Adrenal gland (tissue), 12 donors: ENCODE data around the gene MACROD2. TPM values are rescaled to one million over a fixed set of nuclear protein-coding genes. Genes with fewer than 3 reads are reported as not detected.

ENCODE experiments used
- DNase-seq, 7 donors: peaks; one replicate each; pipeline ENCODE4 v3.0.0-alpha.2; 2019 to 2020
- H3K27ac ChIP-seq, 5 donors: fragments of 200-600 bp; sonication (generic) in 4 of 5; 1 replicate in 3 of 5; 2 replicates in 2 of 5; pipeline versions ENCODE4 v1.5.1 to v1.8.0; 2016 to 2020; ENCODE audit warnings: mild to moderate bottlenecking in 1 of 5
- H3K27me3 ChIP-seq: fragments of 200-600 bp; 2 replicates; pipeline ENCODE4 v1.8.0; 2021
- H3K36me3 ChIP-seq, 2 donors: fragments of 200-600 bp; replicated peaks in 1 of 2; 1 replicate in 1 of 2; 2 replicates in 1 of 2; pipeline versions ENCODE4 v1.5.1 to v1.8.0; 2018 to 2022
- H3K4me1 ChIP-seq, 2 donors: fragments of 200-600 bp; replicated peaks in 1 of 2; 1 replicate in 1 of 2; 2 replicates in 1 of 2; pipeline versions ENCODE4 v1.5.1 to v1.8.0; 2018 to 2021
- H3K4me3 ChIP-seq, 4 donors: fragments of 200-600 bp; sonication (generic) in 3 of 4; one replicate each; pipeline ENCODE4 v1.5.1; 2016 to 2018
- H3K9me3 ChIP-seq, 3 donors: fragments of 200-600 bp; sonication (generic) in 1 of 3; replicated peaks in 1 of 3; 1 replicate in 2 of 3; 2 replicates in 1 of 3; pipeline versions ENCODE4 v1.5.1 to v1.8.0; 2016 to 2021
- CTCF ChIP-seq, 6 experiments: fragments of 450-650 bp in 4 of 6; fragments of 200-600 bp in 2 of 6; sonication (generic) in 1 of 6; IDR thresholded peaks; 1 replicate in 5 of 6; 2 replicates in 1 of 6; pipeline versions ENCODE4 v1.5.1 to v1.8.0; 2016 to 2021; ENCODE audit warnings: antibody characterized with exemption in 6 of 6, mild to moderate bottlenecking in 2 of 6, moderate library complexity in 1 of 6
- POLR2A ChIP-seq, 2 donors: fragments of 450-650 bp; IDR thresholded peaks; one replicate each; pipeline ENCODE4 v1.6.1; 2017; ENCODE audit warnings: antibody characterized with exemption in 2 of 2, mild to moderate bottlenecking in 2 of 2, moderate library complexity in 1 of 2
- WGBS, 4 donors: extraction: QIAGEN DNeasy Blood & Tissue Kit in 2 of 4; methylation state at CpG; one replicate each; pipeline versions ENCODE4 v1.1.5 to v1.1.7; 2013 to 2017; 5-methylcytosine and 5-hydroxymethylcytosine counted together
- intact Hi-C, 2 donors: fragments of 100-400 bp; cut with DNase I; formaldehyde crosslinking; loops; one replicate each; pipeline versions ENCODE4 v1.14.1 to v1.15.0; 2022 to 2023
- polyA plus RNA-seq, 3 donors: library from polyadenylated mRNA; stranded (reverse); fragments of 200-250 nt in 2 of 3; fragments of 350-450 nt in 1 of 3; fragmentation: Illumina TruSeq in 1 of 3; extraction: RNeasy Lipid Tissue Mini Kit (QIAGEN cat#74804) in 1 of 3; gene quantifications; one replicate each; pipeline ENCODE4 v1.2.3, GENCODE V29; 2013 to 2014
- total RNA-seq, 9 donors: library from RNA; depleted of rRNA in 4 of 9; stranded (reverse); fragments of >200 nt in 4 of 9; fragments of 120-200 nt in 1 of 9; fragmentation: NEBNext Ultra II Directional in 1 of 9; extraction: Animal tissue kit (Norgen Biotek cat#: 25700) in 1 of 9; gene quantifications; one replicate each; pipeline versions ENCODE4 v1.1.0 to v1.2.4, GENCODE V29; 2013 to 2023
- donor health status: healthy with polysubstance abuse.
- donor health status: Bipolar disorder and iron deficiency.
- donor health status: DM: yes; HTN: yes; CAD: no.
- donor health status: DM: no; HTN: no; CAD: no.
- donor health status: DM: no; HTN: no; CAD: no.
- donor health status: DM: yes; HTN: yes; CAD: no.

The MACROD2 gene
- total and polyA plus RNA-seq, 12 donors = 1.1 to 21.2 (median 6.4) TPM

GRCh38 chr20:14418376-14418775 is 423.1 kb downstream of the MACROD2 start:
- Histone ChIP-seq H3K27ac (no peak overlapping the region), H3K9me3 (no peaks in the 10 kb centered on the region), H3K4me1 (no peaks in the 10 kb centered on the region), H3K4me3 (no peak overlapping the region), H3K36me3 (no peaks in the 10 kb centered on the region), H3K27me3 (no peaks in the 10 kb centered on the region)
- TF ChIP-seq CTCF (IDR thresholded peaks at IDR 0.05) (no peak), POLR2A (IDR thresholded peaks at IDR 0.05) (no peak)
- WGBS, 4 donors = 55 to 81% (median 63%) methylated on average over 2 of the region's 2 CpGs
- no peak for DNase-seq
- intact Hi-C loops = no loop called here

- no peaks in the 10 kb centered on the region for H3K9me3 ChIP-seq
- H3K36me3 ChIP-seq = no peaks in the 10 kb centered on the region
- TF ChIP-seq POLR2A (IDR thresholded peaks at IDR 0.05) (no peak), CTCF (IDR thresholded peaks at IDR 0.05) (no peak)
- H3K27ac ChIP-seq = no peak overlapping the region
- WGBS, 4 donors = 76 to 82% (median 81%) methylated on average over 4 of the region's 4 CpGs
- no peaks in the 10 kb centered on the region for H3K4me1 ChIP-seq
- intact Hi-C loops = no loop called here
- H3K27me3 ChIP-seq = no peaks in the 10 kb centered on the region
- no peak for DNase-seq
- no peak overlapping the region for H3K4me3 ChIP-seq
These were observed 427.6 kb downstream of the MACROD2 start for GRCh38 chr20:14422892-14423291.

- TF ChIP-seq CTCF (IDR thresholded peaks at IDR 0.05) (no peak), POLR2A (IDR thresholded peaks at IDR 0.05) (no peak)
- H3K4me1 ChIP-seq = no peaks in the 10 kb centered on the region
- DNase-seq = no peak
- H3K27me3 ChIP-seq = no peaks in the 10 kb centered on the region
- H3K27ac ChIP-seq = no peak overlapping the region
- intact Hi-C loops = no loop called here
- WGBS, 4 donors = 82 to 95% (median 89%) methylated on average over 2 of the region's 2 CpGs
- no peaks in the 10 kb centered on the region for H3K9me3 ChIP-seq
- H3K4me3 ChIP-seq = no peak overlapping the region
- H3K36me3 ChIP-seq = no peaks in the 10 kb centered on the region
These were observed 436.3 kb downstream of the MACROD2 start for GRCh38 chr20:14431568-14431967.

GRCh38 chr20:14432085-14432484 is 436.8 kb downstream of the MACROD2 start:
- Histone ChIP-seq H3K9me3 (no peaks in the 10 kb centered on the region), H3K4me1 (no peaks in the 10 kb centered on the region), H3K27me3 (no peaks in the 10 kb centered on the region), H3K4me3 (no peak overlapping the region), H3K27ac (no peak overlapping the region), H3K36me3 (no peaks in the 10 kb centered on the region)
- intact Hi-C loops = no loop called here
- DNase-seq = no peak
- no peak for TF ChIP-seq CTCF (IDR thresholded peaks at IDR 0.05)
- TF ChIP-seq POLR2A (IDR thresholded peaks at IDR 0.05) = no peak
- 83 to 92% (median 86%) methylated on average over 4 of the region's 4 CpGs for WGBS, 4 donors
